GM21515 (cell line): ENCODE results near the gene C18orf32.
"Not testable (repeated sequence)": the region's sequence is repeated elsewhere in the genome, so short reads cannot be mapped to it uniquely, and the experiment has no call there.

Experiments used
- ATAC-seq: cut with Tn5 transposase; IDR thresholded peaks from one replicate; pipeline ENCODE4 v1.9.1; 2021; ENCODE audit not compliant: unreplicated experiment

The C18orf32 gene

DNA sequence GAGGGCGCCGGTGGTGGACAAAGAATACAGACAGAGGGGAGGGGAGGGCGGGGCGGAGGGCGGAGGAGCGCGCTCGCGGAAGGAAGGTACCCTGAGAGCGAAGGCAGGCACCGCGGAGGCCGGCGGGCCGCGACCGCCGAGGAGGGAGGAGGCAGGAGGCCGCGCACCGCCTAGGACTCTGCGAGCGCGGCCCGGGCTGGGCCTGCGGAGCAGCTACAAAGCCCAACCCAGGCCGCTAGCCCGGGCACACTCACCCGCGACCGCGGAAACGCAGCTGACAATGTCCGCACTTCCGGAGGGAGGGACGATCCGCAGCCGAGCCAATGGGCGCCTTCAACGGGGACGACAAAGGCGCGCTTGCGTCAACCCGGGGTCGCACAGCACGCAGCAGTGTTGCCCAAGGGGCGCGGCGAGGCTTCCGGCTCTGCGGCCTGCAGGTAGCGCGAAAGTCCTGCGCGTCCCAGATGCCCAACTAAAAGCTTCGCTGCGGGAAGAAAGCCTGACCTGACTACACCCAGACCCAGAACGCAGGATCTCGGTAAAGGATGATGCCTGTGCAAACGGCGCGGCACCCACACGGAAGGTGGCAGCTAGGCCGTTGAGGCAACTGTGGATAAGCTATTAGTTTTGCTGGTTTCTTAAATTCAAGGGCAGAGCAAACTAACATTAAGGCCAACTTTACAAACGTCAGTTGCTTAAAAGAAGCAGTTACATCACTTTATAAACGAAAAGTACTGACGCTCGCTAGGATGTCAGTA lies at the start of gene C18orf32:
Gene C18orf32 (minus strand): TSS at position 282 of the 758 bp plus-strand sequence. CDS start 3,486 bp downstream, outside the sequence.
- peak; percentile 93 for ATAC-seq

DNA sequence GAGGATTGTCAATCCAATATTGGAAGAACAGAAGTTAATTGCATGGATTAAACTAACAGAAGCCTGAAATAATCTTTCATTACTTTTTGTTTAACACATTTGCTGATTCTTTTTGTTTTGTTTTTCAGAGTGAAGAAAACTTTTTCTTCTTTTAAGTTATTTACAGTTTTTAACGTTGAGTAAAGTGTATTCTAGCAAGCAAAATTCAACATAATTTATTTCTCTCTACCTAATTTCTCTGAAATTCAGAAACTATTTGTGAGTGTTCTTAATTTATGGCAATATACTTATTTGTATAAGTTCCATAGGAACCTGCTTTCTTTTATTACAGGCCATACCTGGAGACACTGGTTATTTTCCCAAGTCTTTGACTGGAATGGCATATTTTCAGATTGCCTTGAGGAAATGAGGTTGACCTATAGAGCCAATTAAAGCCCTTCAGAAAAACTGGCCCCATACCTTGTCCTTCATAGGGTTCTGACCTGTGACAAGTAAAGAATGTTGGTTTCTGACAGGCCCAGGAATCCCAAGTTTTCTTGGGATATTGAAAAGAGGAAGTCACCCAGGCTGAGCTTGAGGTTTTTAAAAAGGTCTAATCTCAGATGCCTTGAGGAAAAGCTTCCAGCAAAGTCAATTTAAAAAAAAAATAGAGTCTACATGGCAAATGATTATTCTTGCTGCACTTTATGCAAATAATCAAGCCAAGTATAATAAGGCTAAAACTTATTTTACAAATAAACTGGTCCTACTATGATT lies 48.0 kb upstream of the C18orf32 start:
- ATAC-seq: no peak

DNA sequence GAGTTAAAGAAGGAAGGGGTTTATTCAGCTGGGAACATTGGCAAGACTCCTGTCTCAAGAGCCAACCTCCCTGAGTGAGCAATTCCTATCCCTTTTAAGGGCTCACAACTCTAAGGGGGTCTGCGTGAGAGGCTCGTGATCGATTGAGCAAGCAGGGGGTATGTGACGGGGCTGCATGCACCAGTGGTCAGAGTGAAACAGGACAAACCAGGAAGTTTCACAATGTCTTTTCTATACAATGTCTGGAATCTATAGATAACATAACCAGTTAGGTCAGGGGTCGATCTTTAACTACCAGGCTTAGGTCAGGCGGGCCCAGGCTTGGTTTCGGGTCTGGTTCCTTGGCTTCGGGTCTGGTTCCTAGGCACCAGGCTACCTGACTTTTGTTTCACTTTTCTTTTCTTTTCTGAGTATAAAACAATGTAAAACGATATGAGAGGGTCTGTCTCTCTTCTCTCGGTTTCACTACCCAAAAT lies 44.7 kb upstream of the C18orf32 start:
- no peak for ATAC-seq

DNA sequence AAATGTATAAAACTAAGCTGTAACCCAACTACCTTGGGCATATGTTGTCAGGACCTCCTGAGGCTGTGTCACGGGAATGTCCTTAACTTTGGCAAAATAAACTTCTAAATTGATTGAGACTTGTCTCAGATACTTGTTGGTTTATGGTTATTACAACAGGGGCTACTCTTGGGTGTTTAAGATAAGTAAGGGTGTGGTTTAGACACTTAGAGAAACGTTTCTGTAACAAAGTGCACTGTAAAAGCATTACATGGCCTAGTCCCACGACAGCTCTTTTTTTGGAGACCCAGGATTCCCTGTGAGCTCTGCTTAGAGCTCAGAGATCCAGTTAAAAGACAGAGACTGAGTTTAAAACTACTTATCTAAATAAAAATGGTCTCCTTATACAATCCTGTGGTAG lies 42.6 kb upstream of the C18orf32 start:
- ATAC-seq: no peak

DNA sequence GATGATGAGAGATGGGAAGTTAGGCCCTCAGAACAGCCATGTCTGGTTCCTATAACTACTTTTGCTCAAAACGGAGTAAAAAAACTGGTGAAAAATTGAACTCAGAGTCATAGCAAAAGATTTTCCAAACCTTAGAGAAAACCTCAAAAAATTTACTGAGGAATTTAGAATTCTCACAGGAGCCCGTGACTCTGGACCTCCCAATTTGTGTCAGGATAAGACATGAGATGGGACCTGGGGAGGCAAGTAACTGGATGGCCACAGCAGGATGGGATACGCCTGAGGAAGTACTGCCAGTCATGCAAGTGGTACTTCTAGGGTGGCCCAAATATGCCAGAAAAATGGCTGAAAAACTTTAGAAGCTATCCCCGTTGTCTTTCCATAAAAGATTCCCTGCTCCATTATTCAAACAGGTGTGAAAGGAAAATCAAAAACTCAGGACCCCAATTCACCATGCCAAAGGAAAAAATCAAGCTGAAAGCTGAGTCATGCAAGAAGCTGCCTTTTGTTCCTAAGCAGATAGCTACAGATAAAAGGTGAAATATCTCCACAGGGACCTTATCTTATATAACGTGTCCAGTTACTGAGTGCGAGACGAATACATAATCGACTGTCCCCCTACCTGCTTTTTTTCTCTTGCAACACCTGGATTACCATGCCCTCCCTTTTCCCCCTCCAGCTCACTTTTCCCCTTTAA lies 40.7 kb upstream of the C18orf32 start:
- no peak for ATAC-seq

DNA sequence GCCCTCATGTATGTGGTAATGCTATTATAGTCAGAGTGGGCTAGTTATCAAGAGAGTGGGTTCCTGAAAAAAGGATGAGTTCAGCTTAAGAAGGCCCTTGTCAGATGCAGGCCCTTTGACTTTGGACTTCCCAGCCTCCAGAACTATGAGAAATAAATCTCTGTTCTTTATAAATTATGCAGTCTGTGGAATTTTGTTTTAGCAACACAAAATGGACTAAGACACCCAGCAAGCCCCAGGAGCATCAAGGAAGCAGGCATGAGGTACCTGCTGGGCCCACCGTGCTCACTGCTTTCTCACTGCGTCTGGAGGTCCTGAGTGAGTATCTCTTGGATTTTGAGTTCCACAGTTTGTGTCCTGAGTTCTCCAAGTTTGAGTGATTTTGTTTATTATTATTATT lies 38.9 kb upstream of the C18orf32 start:
- ATAC-seq: no peak

DNA sequence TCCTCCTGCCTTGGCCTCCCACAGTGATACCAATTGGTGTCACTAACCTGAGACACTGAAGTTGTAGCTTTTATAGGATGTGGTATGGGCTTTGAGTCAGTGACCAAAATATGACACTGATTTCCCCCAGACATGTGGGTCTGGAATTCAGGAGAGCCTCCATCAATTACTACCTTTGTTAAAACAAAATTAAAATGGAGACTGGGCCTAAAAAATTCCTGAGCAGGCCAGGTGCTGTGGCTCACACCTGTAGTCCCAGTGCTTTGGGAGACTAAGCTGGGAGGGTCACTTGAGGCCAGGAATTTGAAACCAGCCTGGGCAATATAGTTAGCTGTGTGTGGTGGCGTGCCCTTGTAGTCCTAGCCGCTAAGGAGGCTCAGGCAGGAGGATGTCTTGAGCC lies 37.9 kb upstream of the C18orf32 start:
- ATAC-seq: no peak

DNA sequence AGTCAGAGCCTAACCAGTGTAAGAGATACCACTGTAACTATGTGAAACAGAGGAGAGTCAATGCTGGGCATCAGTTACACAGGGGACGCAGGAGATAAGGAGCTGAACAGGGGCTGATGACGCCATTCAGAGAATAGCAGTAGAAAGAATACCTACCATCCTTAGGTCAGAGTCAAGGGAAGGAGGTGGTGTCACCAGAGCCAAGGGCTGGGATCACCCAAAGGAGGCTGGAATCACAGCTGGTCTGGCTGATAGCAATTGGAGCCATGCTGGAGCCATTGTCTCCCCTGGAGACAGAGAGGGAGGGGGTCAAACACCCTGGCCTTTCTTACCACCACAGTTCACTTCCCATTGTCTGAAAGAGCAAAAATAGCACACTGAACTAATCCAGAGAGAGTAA lies 37.3 kb upstream of the C18orf32 start:
- no peak for ATAC-seq

DNA sequence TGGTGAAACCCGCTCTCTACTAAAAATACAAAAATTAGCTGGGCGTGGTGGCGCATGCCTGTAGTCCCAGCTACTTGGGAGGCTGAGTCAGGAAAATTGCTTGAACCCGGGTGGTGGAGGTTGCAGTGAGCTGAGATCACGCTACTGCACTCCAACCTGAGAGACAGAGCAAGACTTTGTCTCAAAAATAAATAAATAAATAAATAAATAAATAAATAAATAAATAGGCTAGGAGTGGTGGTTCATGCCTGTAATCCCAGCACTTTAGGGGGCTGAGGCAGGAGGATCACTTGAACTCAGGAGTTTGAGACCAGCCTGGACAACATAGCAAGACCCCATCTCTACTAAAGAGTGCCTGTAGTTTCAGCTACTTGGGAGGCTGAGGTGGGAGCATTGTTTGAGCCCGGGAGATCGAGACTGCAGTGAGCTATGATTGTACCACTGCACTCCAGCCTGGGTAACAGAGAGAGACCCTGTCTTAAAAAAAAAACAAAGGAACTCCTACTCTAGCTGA lies 36.6 kb upstream of the C18orf32 start:
- ATAC-seq: not testable (repeated sequence)

DNA sequence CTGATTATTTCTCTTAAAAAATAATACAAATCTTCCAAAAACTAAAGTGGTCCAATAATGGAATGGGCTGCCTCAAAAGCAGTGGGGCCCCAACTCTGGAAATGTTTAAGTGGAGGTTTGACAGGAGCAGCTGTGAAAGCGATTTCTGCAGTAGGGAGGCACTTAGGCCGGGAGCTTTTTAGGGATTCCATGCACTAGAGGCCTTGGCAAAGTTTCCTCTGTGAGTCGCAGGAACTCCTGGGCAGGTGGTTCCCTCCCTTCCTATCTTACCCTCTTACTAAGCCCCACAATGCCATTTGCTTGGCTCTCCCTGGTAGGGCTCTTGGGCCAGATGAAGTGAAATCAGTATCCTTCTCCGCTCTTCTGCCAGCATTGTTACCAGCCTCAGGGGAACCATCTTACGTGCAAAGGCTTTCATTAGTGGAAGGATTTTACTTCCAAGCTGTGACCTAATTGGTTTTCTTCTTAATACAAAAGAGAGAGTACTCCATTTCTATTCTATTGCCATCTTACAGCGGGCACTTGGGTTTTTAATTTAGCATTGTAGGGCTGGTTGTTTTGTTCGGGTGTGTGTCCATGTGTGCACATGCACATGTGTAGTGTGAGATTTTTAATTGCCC lies 34.3 kb upstream of the C18orf32 start:
- no peak for ATAC-seq

DNA sequence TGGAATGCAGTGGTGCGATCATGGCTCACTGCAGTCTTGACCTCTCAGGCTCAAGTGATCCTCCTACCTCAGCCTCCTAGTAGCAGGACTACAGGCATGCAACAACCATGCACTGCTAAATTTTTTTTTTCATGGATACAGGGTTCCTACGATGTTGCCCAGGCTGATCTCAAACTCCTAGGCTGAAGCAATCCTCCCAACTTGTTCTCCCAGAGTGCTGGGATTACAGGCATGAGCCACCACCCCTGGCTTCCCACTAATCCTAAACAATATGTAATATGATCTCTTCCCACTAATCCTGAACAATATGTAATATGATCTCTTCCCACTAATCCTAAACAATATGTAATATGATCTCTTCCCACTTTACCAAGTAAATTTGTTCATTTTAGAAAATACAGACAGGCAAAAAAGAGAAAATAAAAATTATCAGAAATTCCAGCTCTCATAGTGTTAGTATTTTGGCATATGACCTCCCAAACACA lies 33.7 kb upstream of the C18orf32 start:
- no peak for ATAC-seq

DNA sequence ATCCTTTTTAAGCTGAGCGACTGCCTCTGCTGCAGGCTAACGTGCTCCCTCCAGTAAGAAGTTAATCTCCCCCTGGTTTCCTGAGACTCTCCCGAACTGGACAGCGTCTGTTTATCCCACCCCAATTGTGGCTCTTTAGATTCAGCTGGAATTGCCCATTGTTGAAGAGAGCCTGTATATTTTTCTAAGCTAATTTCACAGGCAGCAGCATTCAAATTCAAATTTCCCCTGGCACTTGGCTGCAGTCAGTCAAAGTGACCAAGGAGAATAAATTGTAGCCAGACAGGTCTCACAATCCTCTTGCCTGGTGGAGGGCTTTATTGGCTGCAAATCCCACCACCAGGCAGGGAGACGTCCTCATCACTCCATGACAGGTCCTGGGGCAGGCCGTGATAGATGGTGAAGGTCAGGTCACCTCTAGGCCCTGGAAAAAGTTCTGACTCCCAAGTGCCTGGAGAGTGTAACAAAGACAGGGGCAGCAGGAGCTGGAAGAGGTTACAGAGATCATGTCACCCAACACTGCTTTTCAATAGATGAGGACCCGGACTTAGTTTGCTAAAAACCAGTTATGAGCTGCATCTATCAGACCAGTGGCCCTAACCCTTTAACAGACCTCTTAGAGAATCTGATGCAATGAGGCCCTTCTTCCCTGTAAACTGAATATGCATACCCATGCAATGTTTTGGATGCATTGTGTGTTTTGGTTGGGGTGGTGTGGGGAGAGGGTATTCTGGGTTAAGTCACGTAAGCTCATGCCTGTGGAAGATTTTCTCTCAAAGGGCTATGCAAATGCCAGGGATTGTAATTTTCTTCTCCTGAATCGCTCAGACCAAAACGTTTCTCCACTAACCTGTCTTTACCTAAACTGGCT lies 32.3 kb upstream of the C18orf32 start:
- ATAC-seq: no peak

DNA sequence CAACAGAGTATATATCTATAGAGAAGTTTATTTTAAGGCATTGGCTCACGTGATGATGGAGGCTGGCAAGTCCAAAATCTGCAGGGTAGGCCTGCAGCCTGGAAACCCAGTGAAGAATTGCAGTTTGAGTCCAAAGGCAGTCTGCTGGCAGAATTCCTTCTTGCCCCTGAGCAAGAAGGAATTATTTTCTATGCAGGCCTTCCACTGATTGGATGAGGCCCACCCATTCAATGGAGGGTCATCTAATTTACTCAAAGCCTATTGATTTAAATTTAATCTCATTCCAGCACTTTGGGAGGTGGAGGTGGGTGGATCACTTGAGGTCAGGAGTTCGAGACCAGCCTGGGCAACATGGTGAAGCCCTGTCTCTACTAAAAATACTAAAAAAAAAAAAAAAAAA lies 30.4 kb upstream of the C18orf32 start:
- no peak for ATAC-seq

DNA sequence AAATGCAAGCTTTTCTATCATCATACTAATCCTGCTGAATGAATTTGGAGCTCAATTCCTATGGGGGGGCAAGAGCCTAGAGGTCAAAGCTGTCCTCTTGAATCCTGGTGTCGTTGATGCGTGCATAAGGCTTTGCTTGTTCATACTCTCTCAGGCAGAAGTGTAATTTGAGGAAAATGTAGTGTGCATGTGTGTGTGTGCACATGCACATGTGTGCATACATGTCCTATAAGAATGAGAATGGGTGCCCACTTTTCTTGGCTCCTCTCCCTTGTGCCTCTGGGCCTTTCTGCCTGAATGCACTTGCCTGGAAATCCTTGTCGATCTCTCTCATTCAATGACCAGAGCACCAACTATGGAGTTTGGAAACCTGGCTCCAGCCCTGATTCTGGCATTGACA lies 28.5 kb upstream of the C18orf32 start:
- no peak for ATAC-seq

DNA sequence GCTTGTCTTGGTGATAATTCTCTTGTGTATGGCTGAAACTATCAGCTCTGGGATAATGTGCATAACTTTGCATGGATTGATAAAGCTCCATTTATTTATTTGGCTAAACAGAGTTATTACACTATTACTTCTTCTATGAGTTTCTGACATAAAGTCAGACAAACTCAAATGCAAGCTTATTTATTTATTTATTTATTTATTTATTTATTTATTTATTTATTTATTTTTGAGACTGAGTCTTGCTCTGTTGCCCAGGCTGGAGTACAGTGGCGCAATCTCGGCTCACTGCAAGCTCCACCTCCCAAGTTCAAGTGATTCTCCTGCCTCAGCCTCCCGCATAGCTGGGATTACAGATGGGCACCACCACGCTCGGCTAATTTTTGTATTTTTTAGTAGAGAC lies 28.0 kb upstream of the C18orf32 start:
- ATAC-seq: not testable (repeated sequence)

DNA sequence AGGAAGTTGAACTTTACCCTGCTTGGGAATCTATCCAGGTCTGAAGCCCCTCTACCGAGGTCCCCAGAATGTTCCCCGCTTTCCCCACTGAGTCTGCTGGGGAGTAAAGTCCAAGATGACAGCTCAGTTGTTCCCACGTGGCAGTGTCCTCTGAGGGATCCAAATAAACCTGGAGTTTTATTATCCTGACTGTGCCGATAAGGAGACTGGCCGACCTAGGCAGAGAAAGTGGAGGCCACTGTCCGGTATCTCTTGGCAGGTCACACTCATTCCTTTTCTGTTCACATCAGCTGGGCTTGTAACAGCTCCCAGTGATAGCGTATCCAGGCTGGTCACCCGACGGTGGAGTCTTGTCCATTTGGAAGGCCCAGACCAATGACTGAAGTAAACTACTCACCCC lies 27.5 kb upstream of the C18orf32 start:
- ATAC-seq: no peak

DNA sequence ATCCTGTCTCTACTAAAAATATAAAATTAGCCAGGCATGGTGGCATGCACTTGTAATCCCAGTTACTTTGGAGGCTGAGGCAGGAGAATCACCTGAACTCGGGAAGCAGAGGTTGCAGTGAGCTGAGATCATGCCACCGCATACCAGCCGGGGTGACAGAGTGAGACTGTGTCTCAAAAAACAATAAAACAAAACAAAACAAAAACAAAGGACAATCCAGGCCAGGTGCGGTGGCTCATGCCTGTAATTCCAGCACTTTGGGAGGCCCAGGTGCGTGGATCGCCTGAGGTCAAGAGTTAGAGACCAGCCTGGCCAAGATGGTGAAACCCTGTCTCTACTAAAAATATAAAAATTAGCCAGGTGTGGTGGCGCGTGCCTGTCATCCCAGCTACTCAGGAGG lies 25.8 kb upstream of the C18orf32 start:
- not testable (repeated sequence) for ATAC-seq

DNA sequence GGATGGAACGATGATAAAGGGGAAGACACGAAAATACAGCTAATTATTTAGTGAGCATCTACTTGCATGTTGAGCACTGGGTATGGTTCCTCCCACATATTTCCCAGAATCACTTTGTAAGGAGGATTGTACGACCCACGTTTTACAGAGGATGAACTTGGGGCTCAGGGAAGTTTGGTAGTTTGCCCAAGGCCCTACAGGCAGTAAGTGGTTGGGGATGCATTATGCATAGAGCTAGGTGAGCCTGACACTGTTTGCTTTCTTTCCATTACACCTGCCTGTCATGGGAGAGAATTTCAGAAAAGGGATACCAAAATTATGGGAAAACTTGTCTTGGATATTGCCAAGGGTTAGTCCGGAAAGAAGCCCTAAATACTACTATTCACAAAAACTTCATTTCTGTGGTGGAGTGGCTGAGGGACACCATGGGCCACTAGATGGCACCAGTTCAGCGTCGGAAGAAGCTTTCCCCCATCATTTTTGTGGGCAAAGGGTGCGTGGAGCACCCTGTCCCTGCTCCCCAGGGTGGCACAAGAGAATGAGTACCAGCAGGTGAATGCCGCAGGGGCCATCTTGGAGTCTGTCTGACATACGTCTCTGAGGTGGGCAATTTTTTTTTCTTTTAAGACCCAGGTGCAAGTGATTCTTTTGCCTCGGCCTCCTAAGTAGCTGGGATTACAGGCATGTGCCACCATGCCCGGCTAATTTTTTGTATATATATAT lies 23.5 kb upstream of the C18orf32 start:
- no peak for ATAC-seq

DNA sequence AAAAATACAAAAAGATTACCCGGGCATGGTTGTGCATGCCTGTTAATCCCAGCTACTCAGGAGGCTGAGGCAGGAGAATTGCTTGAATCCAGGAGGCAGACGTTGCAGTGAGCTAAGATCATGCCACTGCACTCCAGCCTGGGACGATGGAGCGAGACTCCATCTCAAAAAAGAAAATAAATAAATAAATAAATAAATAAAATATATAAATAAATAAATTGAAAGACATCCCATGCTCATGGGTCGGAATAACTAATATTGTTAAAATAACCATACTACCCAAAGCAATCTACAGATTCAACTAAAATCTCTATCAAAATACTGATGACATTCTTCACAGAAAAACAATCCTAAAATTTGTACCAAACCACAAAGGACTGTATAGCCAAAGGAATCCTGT lies 19.4 kb upstream of the C18orf32 start:
- ATAC-seq: not testable (repeated sequence)
